Adipose tissue (tissue), 3 donors: ENCODE results near the gene PTPRA. TPM values are rescaled to one million over a fixed set of nuclear protein-coding genes. Genes with fewer than 3 reads are reported as not detected.
"Not testable (repeated sequence)": the region's sequence is repeated elsewhere in the genome, so short reads cannot be mapped to it uniquely, and the experiment has no call there.

Experiments
- H3K27ac ChIP-seq: one replicate; pipeline ENCODE4 v1.5.1; 2013; ENCODE audit warnings: low read depth, low read length
- WGBS, 3 donors: extraction: QIAGEN DNeasy Blood & Tissue Kit; methylation state at CpG; one replicate each; pipeline ENCODE4 v1.1.7; 2013; 5-methylcytosine and 5-hydroxymethylcytosine counted together
- polyA plus RNA-seq, 3 donors: library from polyadenylated mRNA; stranded (reverse); fragments of 200-250 nt; gene quantifications; one replicate each; pipeline ENCODE4 v1.2.3, GENCODE V29; 2013
- donor health status: healthy with polysubstance abuse.
- donor health status: Bipolar disorder and iron deficiency.
- donor health status: healthy.

PTPRA gene
- polyA plus RNA-seq, 3 donors, result 15.7 to 31.1 (median 30.8) TPM

- WGBS, 3 donors, result 47 to 71% (median 61%) methylated on average over 6 of the region's 6 CpGs
- H3K27ac ChIP-seq, result no peak overlapping the region
Observed at GRCh38 chr20:3074812-3075211, 201.5 kb downstream of the PTPRA start.

GRCh38 chr20:3075315-3075714 lies 202.0 kb downstream of the PTPRA start:
- 74 to 84% (median 79%) methylated on average over 6 of the region's 6 CpGs for WGBS, 3 donors

GRCh38 chr20:3077618-3078134 lies 204.4 kb downstream of the PTPRA start:
- H3K27ac ChIP-seq, result no peak overlapping the region
- 57 to 82% (median 66%) methylated on average over 4 of the region's 4 CpGs for WGBS, 3 donors

More at GRCh38 chr20:3075315-3075714, 202.0 kb downstream of the PTPRA start:
- not testable (repeated sequence) for H3K27ac ChIP-seq

- WGBS, 3 donors, result 30 to 47% (median 38%) methylated on average over 6 of the region's 6 CpGs
- H3K27ac ChIP-seq, result no peak overlapping the region
Observed at GRCh38 chr20:3080939-3081388, 207.7 kb downstream of the PTPRA start.

- WGBS, 3 donors, result 77 to 95% (median 82%) methylated on average over 11 of the region's 11 CpGs
- H3K27ac ChIP-seq, result no peak overlapping the region
Observed at GRCh38 chr20:3081641-3082040, 208.4 kb downstream of the PTPRA start.

- 3 to 6% (median 5%) methylated on average over 46 to 70 of the region's 71 CpGs for WGBS, 3 donors
- H3K27ac ChIP-seq, result no peak overlapping the region
Observed at GRCh38 chr20:3082306-3082951, 209.1 kb downstream of the PTPRA start.

- 10 to 19% (median 13%) methylated on average over 54 to 76 of the region's 76 CpGs for WGBS, 3 donors
- no peak overlapping the region for H3K27ac ChIP-seq
Observed at GRCh38 chr20:3082955-3083952, 210.0 kb downstream of the PTPRA start.

- WGBS, 3 donors, result 69 to 81% (median 76%) methylated on average over 24 to 28 of the region's 28 CpGs
- H3K27ac ChIP-seq, result no peak within 1 kb of the TSS
Observed at GRCh38 chr20:3084283-3084985, 211.2 kb downstream of the PTPRA start, which contains the start of gene AVP. AVP (minus strand) TSS chr20:3084724; CDS start chr20:3084674, 50 bp downstream.

GRCh38 chr20:3084986-3085360 lies 211.7 kb downstream of the PTPRA start:
- WGBS, 3 donors, result 81 to 85% (median 83%) methylated on average over 7 of the region's 7 CpGs
- H3K27ac ChIP-seq, result no peak overlapping the region

GRCh38 chr20:3085571-3086072 lies 212.3 kb downstream of the PTPRA start:
- H3K27ac ChIP-seq, result no peak overlapping the region
- WGBS, 3 donors, result 95 to 98% (median 97%) methylated on average over 8 of the region's 8 CpGs

GRCh38 chr20:3088031-3088430 lies 214.8 kb downstream of the PTPRA start:
- 78 to 87% (median 82%) methylated on average over 7 of the region's 7 CpGs for WGBS, 3 donors
- no peak overlapping the region for H3K27ac ChIP-seq

Other genes with a start within 250 kb of the PTPRA start
- gene NOP56, start 220.8 kb upstream of the PTPRA start, polyA plus RNA-seq, result 100 to 1,000 TPM in 2 of 3 donors, 10 to 100 TPM in 1; 70.0 to 161 (median 105) TPM
- gene IDH3B, start 209.3 kb upstream of the PTPRA start, polyA plus RNA-seq, result 100 to 1,000 TPM in 1 of 3 donors, 10 to 100 TPM in 2; 59.1 to 116 (median 72.9) TPM
- 1 to 10 TPM; 4.3 to 7.0 (median 4.7) TPM for gene EBF4, start 180.7 kb upstream of the PTPRA start, polyA plus RNA-seq
- gene CPXM1, start 72.9 kb upstream of the PTPRA start, polyA plus RNA-seq, result 10 to 100 TPM in 2 of 3 donors, 1 to 10 TPM in 1; 3.6 to 56.0 (median 38.5) TPM
- gene C20orf141, start 58.5 kb upstream of the PTPRA start, polyA plus RNA-seq, result 1 to 10 TPM in 2 of 3 donors, not detected in 1; 1.4 to 2.0 TPM
- not detected for gene TMEM239, start 57.1 kb upstream of the PTPRA start, polyA plus RNA-seq
- 10 to 100 TPM; 21.1 to 40.4 (median 36.3) TPM for gene PCED1A, start 32.8 kb upstream of the PTPRA start, polyA plus RNA-seq
- 10 to 100 TPM; 25.1 to 34.2 (median 29.8) TPM for gene VPS16, start 32.7 kb upstream of the PTPRA start, polyA plus RNA-seq
- gene GNRH2, start 170.1 kb downstream of the PTPRA start, polyA plus RNA-seq, result not detected
- 10 to 100 TPM; 37.0 to 68.4 (median 46.9) TPM for gene MRPS26, start 172.6 kb downstream of the PTPRA start, polyA plus RNA-seq
- gene OXT, start 198.1 kb downstream of the PTPRA start, polyA plus RNA-seq, result 1 to 10 TPM in 1 of 3 donors, not detected in 2; 1.9 TPM
- under 1 TPM in 1 of 3 donors, not detected in 2; 0.25 TPM for gene AVP, start 211.2 kb downstream of the PTPRA start, polyA plus RNA-seq